IPS DF 19.7 (cell line): ENCODE data around the gene UNC5A.

Experiments used
- DNase-seq: peaks from one replicate; pipeline ENCODE4 v3.0.0-alpha.2; 2013; ENCODE audit warnings: low read depth, low spot score

The UNC5A gene

GRCh38 chr5:176810081-176810597 lies at the start of gene UNC5A:
Gene UNC5A, plus strand, starts transcription at chr5:176810559. Its CDS starts 192 bp downstream, at chr5:176810751.
- DNase-seq = no peak

DNA sequence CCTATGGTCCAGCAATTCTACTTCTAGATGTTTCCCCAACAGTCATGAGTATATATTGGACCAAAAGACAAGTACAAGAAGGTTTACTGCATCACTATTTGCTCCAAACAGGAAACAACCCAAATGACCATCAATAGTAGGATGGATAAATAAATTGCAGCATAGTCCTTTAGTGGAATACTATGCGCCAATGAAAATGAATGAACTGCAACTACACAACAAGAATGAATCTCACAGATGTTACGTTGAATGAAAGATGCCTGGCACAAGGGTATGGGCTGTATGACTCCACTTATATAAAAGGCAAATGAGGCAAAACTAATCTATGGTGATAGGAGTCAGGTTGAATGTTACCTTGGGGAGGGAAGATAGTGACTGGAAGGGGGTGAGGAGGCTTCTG lies 48.6 kb upstream of the UNC5A start:
- no peak for DNase-seq

- DNase-seq = no peak
These were observed 47.9 kb upstream of the UNC5A start for GRCh38 chr5:176762489-176762888.

DNA sequence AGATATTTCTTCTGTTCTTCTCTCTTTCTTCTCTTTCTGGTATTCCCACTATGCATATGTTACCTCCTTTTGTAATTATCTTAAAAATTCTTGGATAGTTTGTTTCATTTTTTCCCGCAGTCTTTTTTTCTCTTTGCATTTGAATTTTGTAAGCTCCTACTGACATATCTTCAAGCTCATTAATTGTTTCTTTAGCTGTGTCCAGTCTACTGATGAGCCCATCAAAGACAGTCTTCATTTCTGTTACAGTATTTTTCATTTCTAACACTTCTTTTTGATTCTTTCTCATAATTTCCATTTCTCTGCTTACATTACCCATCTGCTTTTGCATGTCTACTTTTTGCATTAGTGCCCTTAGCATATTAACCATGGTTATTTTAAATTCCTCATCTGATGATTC lies 44.7 kb upstream of the UNC5A start:
- DNase-seq = no peak

DNA sequence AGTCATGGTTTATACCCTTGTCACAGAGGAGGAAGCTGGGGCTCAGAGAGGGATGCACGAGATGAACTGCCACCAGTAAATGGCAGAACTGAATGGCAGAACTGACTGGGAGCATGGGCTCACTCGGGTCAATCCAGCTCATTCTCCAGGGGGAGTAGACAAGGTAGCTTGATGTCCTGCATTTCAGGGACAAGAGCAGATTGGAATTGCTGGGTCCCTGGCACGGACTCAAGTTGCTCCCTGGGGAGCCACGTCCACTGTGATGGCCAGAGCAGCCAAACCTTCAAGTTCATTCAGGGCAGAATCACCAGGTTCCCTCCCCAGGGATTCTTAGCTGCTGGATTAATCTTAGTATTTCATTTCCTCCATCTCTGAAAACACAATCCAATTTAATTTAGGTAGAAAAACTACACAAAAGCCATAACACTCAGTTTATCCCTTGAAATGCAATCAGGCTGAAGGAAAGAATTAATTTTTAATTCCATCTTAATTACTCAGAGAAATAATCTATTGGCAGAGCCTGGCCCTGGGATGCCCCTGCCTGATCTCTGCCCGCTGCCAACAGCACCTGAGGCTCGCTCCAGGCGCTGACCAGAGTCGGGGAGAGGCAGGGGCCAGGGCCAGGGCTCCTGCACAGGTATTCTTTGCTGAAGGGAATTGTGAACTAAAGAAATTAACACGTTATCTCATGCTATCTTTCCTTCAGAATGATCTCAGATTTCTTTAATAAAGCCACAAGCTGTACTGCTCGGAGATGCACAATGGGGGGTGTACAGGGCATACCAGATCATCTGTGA lies 42.0 kb upstream of the UNC5A start:
- DNase-seq = no peak

DNA sequence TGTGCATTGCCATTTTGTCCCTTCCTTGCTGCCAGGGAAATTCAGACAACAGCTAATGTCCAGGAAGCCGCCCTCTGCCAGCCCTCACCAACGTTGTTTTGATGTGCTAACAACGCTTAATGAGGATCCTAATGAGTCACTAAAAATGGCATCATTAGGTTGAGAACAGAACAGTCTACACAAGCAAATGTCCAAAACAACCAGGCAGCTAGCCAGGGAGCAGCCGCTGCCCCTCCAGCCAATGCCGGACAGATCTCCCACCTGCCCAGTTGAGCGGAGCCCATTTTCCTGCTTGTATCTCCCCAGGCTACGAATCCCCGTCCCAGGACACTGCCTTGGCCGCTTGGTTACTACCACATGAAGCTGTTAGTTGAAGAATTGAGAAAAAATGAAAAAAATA lies 40.4 kb upstream of the UNC5A start:
- no peak for DNase-seq

DNA sequence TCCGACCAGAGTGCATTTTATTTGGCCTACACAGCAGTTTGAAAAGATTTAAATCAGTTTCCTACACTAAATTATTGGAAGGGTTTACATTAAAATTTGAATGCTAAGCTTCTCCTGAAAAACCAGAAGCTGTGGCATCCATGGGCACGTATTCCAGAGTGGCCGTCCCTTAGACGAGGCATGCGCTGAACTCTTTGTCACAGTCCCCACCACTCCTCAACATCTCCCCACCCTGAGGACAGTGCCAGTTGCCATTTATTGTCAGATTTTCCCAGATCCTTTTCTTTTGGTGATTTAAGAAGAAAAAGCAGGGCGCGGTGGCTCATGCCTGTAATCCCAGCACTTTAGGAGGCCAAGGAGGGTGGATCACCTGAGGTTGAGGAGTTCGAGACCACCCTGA lies 39.9 kb upstream of the UNC5A start:
- DNase-seq = no peak

DNA sequence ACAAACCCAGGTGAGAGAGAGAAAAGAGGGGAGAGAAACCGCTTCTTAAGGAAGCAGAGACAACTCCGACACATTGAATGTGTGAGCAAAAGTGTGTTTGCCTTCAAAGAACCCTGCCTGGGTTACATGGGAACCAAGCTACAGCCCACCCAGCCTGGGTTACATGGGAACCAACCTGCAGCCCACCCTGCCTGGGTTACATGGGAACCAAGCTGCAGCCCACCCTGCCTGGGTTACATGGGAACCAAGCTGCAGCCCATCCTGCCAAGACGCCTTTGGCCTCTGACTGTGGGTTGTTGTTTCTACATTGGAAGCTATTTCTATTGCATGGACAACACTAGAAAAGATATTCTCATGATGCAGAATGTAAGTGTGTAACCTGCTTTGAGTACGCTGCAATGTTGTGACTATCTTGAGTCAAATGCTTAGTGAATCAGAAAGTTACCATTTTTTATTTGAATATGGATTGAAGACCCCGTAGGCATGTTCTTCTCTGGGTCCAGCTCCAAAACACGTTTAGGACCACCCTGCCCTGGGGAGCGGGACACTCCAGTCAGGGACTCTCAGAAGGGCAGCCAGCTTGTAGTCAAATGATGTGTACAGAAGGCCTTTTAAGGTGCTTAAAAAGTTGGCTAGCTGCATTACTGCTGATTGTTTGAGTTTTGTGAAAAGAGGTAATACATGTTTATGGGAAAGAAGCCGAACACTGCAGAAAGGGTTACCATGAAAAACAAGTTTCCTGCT lies 39.1 kb upstream of the UNC5A start:
- no peak for DNase-seq

GRCh38 chr5:176772271-176773210 lies 37.8 kb upstream of the UNC5A start:
- no peak for DNase-seq

DNA sequence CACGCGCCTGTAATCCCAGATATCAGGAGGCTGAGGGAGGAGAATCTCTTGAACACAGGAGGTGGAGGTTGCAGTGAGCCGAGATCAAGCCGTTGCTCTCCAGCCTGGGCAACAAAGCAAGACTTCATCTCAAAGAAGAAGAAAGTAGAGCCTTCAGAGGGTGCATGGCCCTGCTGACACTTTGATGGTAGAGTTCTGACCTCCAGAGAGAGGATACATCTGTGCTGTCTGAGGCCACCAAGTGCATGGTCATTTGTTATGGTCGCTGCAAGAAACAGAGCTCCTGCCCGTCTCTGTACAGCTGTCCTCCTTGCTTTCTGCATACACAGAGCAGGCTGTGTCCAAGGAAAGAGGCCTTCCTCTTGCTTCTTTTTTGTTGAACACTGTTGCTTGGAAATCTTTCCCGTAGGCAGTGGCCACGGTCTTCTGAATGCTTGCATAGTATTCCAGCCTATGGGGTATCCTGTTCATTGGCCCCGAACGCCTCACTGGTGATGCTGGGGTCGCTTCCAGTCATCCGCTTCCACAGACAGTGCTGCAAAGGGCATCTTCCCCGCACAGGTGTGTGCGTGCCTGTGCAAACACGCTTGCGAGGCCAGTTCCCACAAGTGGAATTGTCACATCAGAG lies 36.8 kb upstream of the UNC5A start:
- no peak for DNase-seq

- no peak for DNase-seq
These were observed 35.9 kb upstream of the UNC5A start for GRCh38 chr5:176774216-176775171.

DNA sequence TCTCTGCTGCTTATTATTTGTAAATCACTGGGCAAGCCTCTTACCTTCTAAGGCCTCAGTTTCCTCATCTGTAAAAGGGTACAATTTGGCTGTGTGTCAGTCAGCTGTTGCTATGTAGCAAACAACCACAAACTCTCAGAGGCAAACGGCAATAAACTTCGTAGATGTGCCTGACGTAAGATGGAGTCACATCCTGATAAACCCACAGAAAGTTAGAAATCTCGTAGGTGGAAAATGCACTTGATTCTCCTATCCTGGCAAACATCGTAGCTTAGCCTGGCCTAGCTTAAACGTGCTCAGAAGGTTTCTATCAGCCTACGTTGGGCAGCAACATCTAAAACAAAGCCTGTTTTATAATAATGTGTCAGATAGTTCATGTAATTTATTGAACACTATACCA lies 35.0 kb upstream of the UNC5A start:
- no peak for DNase-seq

DNA sequence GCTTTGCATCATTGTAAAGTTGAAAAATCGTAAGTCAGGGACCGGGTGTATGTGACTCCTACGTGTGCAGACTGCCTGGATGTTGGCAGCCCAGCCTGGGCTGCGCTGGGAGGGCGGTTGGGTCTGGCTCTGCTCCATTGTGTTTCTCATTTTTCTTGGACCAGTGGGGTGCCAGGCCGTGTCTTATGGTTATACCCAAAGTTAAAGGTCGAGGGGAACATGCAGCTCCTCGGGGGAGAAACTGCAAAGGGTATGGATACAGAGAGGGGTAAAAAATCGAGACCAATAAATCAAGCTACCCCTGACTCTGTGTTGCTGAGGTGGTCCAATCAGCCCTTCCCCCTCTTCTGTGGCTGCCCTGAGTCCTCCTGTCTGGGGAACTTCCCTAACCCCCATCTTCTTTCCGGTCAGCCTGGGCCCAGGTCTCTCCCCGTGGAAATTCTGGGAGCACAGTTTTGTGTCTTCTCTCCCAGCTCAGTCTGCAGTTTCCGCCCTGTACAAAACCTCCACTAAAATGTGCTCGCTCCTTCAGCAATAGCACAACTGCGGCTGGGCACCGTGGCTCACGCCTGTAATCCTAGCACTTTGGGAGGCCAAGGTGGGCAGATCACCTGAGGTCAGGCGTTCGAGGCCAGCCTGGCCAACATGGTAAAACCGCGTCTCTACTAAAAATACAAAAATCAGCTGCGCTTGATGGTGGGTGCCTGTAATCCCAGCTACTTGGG lies 34.1 kb upstream of the UNC5A start:
- DNase-seq = no peak

- no peak for DNase-seq
These were observed 33.4 kb upstream of the UNC5A start for GRCh38 chr5:176776916-176777315.

GRCh38 chr5:176778921-176779465 lies 31.4 kb upstream of the UNC5A start:
- no peak for DNase-seq

GRCh38 chr5:176779537-176779936 lies 30.8 kb upstream of the UNC5A start:
- DNase-seq = no peak

GRCh38 chr5:176780176-176781053 lies 29.9 kb upstream of the UNC5A start:
- no peak for DNase-seq

DNA sequence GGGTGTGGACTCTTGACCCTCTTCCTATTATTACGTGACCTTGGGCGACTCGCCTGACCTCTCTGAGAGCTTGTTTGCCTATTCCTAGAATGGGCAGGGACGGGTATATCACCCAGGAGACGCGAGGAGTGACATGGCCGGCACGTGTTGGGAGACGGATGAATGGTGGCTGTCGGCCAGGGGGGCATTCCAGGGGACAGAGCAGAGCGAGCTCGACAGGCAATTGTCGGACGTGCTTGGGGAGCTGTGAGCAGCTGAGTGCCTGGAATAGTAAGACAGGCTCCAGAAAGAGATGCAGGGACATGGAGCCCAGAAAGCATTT lies 29.3 kb upstream of the UNC5A start:
- DNase-seq = no peak
